GM19328 (cell line): ENCODE measurements around the gene OXCT2.
A peak's percentile ranks its signal among the peaks of the same experiment; 100 is the strongest.
"Not testable (repeated sequence)": the region's sequence is repeated elsewhere in the genome, so short reads cannot be mapped to it uniquely, and the experiment has no call there.

Experiments
- ATAC-seq: cut with Tn5 transposase; IDR thresholded peaks from one replicate; pipeline ENCODE4 v1.9.1; 2021; ENCODE audit warnings: mild to moderate bottlenecking, moderate library complexity; ENCODE audit not compliant: unreplicated experiment

OXCT2 gene

DNA sequence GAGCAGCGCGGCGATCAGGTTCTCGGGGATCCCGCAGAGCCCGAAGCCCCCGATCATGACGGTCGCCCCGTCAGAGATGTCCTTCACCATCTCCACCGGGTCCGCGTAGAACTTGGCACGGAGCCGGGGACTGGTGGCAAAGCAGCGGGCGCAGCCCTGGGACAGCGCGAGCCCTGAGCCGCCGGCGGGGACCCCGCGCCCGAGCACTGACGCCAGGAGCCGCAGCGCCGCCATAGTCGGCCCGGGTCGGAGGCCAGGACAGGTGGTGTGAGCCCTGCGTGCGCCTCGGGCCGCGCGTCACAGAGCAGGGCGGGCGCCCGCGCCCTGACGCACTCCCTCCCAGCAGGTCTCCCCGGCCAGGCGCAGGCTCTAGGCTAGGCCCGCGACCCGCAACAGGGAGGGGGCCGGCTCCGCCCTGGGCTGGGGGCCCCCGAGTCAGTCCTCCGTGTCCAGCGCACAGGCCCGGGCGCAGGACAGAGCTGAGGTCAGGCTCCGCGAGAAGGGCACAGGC, at the start of gene OXCT2:
Gene OXCT2, minus strand, starts transcription at position 327 of the 511 bp plus-strand sequence. Its CDS starts 93 bp downstream, at position 234.
- ATAC-seq: not testable (repeated sequence)

DNA sequence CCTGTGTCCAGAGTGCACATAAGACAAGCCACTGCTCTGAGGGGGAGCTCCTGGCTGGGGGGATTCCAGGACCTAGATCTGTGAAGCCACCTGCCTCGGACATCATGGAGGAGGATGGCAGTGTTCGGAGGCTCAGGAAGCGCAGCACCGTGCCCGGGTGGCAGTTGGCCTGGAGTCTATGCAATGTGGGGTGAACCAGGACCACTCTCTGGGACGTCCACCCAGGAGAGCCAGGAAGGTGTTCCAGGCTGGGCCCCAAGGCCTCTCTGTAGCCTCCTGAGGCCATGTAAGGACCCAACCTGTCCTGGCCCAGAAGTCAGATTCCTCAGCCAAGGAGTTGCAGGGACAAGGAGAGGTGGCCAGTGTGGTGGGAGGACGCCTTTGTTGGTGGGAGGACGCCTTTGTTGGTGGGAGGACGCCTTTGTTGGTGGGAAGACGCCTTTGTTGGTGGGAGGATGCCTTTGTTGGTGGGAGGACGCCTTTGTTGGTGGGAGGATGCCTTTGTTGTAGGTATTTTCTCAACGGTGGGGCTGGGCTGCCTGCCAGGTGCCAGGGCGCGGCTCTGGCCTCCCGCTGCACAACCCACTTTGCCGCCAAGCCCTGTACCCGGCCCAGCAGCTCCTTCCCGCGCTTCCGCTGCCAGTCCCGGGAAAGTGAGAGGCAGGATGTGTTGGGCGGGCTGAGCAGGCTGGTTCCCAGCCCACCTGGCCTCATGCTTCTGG, 48.1 kb upstream of the OXCT2 start:
- ATAC-seq: no peak

DNA sequence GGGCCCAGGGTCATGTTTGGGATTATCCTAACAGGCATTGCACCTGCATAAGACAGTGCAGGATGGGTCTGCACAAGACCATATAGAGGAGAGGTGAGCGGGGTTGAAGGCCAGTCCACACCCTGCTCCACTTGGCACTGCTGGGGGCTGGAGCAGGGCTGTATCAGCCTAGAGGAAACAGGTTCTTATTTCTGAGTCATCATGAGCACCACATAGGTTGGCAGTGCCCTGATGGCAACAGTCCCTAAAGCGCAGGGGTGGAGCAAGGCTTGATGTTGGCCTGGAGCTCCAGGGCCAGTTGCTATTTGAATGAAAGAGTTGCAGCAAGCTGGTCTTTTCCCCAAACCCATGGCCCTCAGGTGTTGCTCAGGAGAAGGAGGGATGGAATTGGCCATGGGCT, 47.3 kb upstream of the OXCT2 start:
- no peak for ATAC-seq

DNA sequence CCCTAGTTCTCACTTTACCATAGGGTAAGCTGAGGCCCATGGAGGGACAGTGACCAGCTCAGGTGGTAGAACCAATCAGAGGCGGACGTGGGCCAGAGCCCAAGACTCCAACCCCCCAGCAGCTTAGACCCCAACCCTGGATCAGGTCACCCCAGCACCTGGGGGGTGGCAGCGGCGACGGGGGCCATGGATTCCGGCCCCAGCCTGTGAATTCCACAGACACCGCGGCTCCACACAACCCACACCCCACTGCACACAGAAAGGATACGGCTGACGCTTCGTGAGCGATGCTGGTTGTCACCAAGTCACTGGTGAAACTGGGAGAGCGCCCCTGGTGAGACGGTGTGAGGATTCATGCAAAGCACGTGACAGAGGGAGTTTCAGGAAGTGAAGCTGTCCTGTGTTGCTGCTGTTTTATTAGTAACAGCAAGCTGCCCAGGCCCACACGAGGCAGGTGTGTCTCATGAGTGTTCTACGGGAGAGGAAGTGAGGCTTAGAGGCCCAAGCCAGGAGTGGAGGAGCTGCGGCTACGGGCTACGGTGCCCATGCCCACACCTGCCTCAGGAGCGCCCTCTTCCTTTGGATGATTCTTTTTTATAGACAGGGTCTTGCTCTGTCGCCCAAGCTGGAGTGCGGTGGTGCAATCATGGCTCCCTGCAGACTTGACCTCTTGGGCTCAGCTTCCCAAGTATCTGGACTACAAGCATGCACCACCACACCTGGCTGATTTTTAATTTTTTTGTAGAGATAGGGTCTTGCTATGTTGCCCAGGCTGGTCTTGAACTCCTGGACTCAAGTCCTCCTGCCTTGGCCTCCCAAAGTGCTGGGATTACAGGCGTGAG, 46.2 kb upstream of the OXCT2 start:
- ATAC-seq: peak; percentile 66

DNA sequence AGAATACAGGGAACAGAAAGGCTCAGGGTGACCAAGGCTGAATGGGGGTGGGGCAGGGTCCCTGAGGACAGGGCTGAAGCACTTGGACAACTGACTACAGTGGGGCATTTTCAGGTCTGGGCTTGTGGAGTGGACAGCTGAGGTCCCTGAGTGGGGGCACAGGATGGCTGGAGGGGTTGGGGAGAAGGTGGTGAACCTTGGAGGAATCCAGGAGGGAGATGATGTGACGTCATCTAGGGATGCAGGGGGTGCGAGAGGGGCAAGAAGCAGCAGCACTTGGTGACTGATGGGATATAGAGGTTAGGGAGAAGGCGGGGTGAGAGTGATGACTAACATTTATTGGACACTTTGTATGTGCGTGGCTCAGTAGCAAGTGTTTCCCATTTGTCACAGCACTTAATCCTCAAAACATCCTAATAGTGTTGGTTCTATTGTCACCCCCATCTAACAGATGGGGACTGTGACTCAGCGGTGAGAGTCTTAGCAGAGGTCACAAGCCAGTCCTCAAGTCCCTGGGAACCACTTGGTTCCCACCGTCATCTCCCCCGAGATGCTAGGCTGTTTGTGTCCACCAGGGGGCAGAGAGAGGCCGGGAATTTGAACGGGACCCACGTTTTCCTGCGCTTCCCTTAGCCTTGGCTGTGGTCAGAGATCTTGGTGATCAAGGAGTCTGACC, 45.4 kb upstream of the OXCT2 start:
- peak; percentile 39 for ATAC-seq

DNA sequence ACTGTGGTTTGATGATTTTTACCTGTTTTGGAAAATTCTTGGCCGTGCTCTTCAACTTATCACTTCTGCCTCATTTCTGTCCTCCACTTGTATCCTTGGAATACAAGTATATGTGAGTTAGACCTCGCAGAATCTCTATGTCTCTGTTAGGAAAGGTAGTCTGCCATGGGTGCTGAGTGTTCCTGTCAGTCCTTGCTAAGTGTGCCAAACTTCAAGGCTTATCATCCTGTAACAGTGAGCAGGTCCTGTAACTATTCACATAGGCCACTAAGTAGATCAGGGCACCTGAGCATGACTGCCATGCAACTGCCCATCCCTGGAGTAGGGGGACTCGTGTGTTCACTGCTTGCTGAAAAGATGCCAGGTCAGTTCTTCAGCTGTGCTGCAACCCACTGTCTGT, 41.8 kb upstream of the OXCT2 start:
- no peak for ATAC-seq

DNA sequence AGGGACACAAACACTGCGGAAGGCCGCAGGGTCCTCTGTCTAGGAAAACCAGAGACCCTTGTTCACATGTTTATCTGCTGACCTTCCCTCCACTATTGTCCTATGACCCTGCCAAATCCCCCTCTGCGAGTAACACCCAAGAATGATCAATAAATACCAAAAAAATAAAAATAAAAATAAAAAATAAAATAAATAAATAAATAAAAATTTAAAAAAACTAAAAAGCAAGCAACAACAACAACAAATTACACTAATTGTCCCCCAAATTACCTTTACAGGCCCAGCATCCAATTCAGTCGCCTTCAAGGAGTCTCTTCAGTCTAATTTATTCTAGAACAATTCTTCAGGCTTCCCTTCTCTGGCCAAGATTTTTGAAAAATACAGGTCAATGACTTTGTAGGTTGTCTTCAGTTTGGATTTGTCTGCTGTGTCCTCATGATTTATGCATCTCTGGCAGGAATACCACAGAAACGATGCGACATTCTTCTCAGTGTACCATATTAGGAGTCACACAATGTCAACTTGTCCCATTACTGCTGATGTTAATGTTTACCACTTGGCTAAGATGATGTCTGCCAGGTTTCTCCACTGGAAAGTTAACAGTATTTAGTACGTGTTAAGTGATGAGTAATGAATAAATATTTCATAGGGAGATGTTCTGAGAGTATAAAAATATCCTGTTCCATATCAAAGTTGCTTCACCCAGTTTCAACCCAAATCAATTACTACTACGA, 37.8 kb upstream of the OXCT2 start:
- ATAC-seq: no peak

DNA sequence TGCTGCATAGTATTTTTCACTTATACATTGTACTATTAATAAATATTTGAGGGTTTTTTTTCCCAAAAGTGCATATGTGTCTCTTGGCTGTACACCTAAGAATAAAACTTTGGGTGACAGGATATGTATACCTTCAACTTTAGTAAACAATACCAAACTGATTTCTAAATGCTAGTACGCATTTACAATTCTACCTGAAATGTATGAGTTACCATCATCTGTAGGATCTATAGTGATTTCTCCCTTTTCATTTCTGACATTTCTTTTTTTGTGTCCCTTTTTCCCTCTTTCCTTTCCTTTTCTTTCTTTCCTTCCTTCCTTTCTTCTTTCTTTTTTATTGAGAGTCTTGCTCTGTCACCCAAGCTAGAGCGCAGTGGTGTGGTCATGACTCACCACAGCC, 34.2 kb upstream of the OXCT2 start:
- ATAC-seq: no peak

DNA sequence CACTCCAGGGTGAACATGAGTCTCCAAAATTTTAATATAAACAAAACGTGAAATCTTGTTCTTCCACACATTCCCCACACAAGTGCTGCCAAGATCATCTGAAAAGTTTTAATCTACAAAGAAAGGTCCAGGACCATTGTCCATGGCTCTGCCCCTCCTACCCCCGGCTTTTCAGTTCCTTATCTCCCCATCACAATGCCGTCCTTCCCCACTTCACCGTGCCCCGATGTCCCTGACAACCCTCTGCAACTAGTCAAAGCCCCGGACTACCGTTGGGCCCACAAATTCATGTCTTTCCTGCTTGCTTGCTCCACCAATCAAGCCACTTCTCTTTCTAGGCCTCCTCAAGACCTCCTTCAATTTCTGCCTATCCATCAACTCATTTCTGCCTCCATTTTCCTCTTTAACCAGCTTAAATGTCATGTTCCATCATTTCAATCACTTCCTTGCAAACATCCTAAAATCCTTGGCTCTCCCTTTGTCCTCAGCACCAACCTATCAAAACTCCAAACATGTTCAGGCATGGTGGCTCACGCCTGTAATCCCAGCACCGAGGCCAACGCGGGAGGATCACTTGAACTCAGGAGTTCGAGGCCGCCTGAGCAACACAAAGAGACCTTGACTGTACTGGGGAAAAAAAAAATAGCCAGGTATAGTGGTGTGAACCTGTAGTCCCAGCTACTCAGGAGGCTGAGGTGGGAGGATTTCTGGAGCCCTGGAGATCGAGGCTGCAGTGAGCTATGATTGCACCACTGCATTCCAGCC, 31.5 kb upstream of the OXCT2 start:
- ATAC-seq: no peak

DNA sequence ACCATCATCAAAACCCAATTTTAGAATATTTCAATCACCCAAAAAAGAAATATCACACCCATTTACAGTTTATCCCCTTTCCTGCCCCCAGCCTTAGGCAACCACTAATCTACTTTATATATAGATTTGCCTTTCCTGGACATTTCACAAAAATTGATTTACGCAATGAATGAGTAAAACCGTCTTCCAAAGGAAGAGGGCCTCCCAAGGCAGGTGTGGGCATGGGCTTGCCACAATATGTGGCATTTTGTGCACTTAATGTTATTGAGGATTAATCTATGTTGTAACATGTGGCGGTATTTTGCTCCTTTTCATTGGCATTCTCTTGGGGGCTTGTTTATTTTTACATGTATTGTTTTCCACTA, 29.3 kb upstream of the OXCT2 start:
- ATAC-seq: no peak

DNA sequence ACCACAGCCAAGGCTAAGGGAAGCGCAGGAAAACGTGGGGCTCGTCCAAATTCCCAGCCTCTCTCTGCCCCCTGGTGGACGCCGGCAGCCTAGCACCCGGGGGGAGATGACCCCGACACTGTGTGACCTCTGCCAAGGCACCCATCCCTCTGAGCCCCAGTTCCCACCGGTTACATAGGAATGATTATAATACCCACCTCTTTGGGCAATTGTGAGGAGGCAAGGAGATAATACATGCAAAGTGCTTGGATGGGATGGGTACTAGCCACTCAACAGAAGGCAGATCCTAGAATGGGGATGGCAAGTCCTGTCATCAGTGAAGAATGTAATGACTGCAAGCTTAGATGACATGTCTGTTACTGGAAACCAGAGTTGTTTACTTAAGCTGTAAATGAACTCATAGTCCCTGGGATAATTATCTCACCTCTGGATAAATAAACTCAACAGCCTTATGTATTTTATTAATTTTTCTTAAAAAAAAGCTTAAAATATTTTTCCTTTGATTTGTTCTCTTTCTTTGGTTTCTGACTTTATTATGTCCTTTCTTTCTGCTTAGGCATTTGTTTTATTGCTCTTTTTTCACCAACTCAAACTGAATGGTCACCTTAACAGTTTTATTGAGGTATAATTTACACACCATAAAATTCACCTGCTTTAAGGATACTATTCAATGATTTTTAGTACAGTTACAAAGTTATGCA, 28.8 kb upstream of the OXCT2 start:
- ATAC-seq: peak; percentile 36

DNA sequence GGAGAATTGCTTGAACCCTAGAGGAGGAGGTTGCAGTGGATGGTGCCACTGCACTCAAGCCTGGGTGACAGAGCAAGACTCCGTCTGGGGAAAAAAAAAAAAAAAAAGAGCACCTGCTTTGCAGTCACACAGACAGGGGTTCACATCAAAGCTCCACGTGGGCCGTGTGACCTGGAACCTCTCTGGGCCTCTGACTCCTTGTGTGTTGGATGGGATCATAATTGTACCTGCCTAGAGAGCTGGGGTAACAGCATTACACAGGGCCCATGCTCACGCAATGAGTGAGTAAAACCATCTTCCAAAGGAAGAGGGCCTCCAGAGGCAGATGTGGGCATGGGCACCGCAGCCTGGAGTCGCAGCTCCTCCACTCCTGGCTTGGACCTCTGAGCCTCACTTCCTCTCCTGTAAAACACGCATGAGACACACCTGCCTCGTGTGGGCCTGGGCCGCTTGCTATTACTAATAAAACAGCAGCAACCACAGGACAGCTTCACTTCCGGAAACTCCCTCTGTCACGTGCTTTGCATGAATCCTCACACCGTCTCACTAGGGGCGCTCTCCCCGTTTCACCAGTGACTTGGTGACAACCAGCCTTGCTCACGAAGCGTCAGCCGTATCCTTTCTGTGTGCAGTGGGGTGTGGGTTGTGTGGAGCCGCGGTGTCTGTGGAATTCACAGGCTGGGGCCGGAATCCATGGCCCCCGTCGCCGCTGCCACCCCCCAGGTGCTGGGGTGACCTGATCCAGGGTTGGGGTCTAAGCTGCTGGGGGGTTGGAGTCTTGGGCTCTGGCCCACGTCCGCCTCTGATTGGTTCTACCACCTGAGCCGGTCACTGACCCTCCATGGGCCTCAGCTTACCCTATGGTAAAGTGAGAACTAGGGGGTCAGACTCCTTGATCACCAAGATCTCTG, 28.0 kb upstream of the OXCT2 start:
- peak; percentile 72 for ATAC-seq

DNA sequence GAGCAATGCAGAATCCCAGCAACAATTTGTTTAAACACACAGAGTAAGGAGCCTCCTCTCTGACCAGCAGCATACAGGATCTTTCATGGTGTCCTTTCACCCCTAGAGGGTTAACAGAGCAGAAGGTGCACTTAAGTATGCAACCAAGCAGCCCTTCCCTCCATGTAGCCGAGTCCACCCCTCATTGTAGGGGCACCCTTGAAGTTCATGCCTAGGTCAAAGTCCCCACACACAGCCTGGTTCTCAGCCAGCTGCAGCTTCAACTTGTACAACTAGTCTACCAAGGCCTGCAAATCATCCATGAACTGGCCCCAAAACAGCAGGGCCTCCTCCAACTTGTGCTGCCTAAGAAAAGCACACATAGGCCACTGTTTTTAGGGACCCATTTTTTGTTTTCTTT, 24.5 kb upstream of the OXCT2 start:
- ATAC-seq: no peak

DNA sequence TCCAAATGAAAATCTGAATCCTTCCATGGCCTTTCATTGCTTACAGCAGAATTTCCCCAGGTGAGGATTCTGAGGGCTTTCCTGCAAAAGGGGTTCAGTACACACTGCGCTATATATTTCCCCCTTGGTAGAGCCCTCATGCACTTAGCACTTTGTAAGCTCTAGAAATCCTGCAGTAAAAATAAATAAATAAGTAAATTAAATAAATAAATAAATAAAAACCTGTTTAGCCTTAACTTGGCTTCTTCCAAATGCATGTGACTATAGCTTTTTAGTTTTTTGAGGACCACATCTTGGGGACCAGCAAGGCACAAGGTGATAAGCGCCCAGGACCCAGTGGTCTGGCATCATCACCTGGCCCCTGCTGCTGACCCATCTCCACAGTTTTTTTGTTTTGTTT, 20.7 kb upstream of the OXCT2 start:
- ATAC-seq: no peak

DNA sequence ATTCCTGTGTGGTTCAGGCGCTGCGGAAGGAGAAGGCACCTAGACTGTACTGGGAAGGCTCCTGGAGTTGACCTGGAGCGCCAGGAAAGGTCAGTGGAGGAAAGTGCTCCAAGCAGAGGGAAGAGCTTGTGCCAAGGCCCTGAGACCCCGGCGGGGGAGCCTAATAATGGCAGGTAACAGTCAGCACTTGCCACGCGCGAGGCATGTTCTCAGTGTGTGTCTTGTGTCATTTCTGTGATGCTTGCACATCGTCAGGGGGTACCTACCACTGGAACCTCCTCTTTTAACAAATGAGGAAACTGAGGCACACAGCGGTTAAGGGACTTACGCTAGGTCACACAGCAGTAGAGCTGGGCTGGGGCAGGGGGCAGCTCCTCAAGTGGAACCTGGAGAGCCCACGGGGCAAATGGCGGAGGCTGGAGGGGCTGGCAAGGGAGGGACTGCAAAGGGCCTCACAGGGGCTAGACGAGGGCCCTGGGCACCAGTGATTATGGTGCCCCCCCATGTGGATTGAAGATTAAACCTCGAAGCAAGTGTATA, 18.5 kb upstream of the OXCT2 start:
- no peak for ATAC-seq

DNA sequence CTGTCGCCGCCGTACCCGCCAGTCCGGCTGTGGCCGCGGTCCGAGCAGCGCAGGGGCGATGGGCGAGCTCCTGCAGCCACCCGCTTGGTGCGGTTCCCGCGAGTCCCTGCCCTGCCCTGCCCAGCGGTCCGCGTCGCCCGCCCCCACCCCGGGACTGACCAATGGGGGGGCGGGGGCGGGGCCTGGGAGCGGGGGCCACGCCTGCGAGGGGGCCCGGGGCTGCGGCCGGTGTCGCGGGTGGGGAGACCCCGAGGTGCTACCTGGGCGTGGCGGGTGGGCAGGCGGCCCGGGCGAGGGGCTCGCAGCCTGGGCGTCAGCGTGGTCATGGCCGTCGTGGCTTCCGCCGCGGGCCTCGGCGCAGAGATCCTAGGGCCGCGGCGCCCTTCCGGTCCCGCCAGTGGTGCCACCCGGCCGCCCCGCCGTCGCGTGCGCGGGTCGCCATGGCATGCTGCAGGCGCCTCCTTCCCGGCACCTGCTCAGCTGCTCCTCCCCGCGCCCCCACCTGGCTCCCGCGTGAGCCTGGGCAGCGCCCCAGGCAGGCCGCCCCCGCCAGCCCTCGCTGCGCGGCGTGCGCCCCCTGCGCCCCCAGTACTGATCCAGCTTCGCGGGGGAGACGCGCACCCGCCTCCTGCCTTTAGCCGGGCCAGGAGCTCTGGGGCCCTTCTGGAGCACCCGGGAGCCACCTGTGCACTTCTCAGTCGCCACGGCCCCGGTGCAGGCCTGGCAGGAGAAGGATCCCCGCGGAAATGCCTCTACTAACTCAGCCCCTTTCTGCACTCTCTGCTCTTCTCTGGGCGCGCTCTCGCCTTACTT, 17.8 kb upstream of the OXCT2 start, which contains the start of gene BMP8B:
Gene BMP8B, minus strand, starts transcription at position 108 of the 813 bp plus-strand sequence. CDS start 380 bp downstream, outside the sequence.
- no peak for ATAC-seq

DNA sequence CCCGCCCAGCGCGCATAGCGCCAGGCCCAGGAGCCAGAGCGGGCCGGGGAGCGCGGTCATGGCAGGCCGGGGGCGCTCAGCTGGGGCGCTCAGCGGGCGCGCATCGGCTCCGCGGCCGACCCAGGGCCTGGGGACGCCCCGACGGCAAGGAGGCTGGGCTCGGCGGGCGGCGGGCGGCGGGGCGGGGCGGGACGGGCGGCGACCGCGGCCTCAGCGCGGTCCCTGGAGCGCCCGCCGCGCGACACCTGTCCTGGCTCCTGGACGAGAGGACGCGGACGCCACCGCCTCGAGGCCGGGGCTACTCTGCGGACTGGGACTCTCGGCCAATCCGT, 17.2 kb upstream of the OXCT2 start:
- ATAC-seq: no peak
